ENCODE results near the gene RNASEH2C.

GRCh38 chr11:65745049-65745448 lies 24.5 kb upstream of the RNASEH2C start:
- no peak for TF ChIP-seq TCF7L2 (IDR thresholded peaks at IDR 0.05; ENCODE audit: low read depth, low read length)
- no peak for TF ChIP-seq FOXA3 (CRISPR knock-in tag; IDR thresholded peaks at IDR 0.05)
